Hepatocyte (in vitro differentiated cells): ENCODE data around the gene CEP68.

Experiments
- EZH2phosphoT487 ChIP-seq: fragments of 200-600 bp; sonication (generic); IDR thresholded peaks from one replicate; pipeline ENCODE4 v1.6.1; 2018; ENCODE audit warnings: antibody characterized with exemption, mild to moderate bottlenecking, low read depth, moderate library complexity; ENCODE audit not compliant: unreplicated experiment, severe bottlenecking
- TF ChIP-seq, protein P1 (sequence below): fragments of 200-600 bp; sonication (generic); IDR thresholded peaks from 2 replicates; pipeline ENCODE4 v1.5.1; 2016; ENCODE audit warnings: antibody characterized with exemption, mild to moderate bottlenecking; ENCODE audit not compliant: poor library complexity

DNA sequence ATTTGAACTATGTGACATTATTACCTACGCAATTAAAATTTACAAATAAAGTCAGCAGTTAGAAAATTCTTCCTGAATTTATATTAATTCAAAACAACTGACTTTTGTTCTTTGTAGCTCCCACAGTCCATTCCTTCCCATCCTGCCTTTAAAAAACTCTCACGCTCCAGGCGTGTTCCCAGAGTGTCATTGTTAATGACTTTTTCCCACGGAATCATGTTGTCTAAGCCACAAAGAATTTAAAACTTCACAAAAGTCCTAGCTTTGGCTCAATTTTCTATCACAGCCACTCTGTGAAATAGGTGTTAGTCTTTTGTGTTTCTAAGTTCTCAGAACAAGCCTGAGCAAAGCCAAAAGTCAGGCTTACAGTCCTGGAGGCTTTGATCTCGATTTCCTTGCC is 40.5 kb upstream of the CEP68 start:
- TF ChIP-seq, protein P1, sequence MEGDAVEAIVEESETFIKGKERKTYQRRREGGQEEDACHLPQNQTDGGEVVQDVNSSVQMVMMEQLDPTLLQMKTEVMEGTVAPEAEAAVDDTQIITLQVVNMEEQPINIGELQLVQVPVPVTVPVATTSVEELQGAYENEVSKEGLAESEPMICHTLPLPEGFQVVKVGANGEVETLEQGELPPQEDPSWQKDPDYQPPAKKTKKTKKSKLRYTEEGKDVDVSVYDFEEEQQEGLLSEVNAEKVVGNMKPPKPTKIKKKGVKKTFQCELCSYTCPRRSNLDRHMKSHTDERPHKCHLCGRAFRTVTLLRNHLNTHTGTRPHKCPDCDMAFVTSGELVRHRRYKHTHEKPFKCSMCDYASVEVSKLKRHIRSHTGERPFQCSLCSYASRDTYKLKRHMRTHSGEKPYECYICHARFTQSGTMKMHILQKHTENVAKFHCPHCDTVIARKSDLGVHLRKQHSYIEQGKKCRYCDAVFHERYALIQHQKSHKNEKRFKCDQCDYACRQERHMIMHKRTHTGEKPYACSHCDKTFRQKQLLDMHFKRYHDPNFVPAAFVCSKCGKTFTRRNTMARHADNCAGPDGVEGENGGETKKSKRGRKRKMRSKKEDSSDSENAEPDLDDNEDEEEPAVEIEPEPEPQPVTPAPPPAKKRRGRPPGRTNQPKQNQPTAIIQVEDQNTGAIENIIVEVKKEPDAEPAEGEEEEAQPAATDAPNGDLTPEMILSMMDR, result no peak
- no peak for TF ChIP-seq EZH2phosphoT487
